WTC11 (cell line): ENCODE data around the gene TSNAXIP1.

Experiments
- ATF1 ChIP-seq: sonication (generic); formaldehyde crosslinking; IDR thresholded peaks from 2 replicates; pipeline ENCODE4 v1.8.1; 2023; ENCODE audit warnings: mild to moderate bottlenecking, moderate library complexity, missing genetic modification reagents
- ETV6 ChIP-seq: sonication (generic); formaldehyde crosslinking; IDR thresholded peaks from 2 replicates; pipeline ENCODE4 v1.8.1; 2022; ENCODE audit warnings: mild to moderate bottlenecking, missing genetic modification reagents
- GTF2I ChIP-seq: fragments of 250-450 bp; sonication (Bioruptor Pico); conservative IDR thresholded peaks from 2 replicates; pipeline ENCODE4 v1.4.0; 2021; ENCODE audit warnings: mild to moderate bottlenecking
- NFYB ChIP-seq: sonication (generic); formaldehyde crosslinking; conservative IDR thresholded peaks from 2 replicates; pipeline ENCODE4 v1.8.0; 2022; ENCODE audit warnings: low read depth, missing genetic modification reagents
- NR3C1 ChIP-seq: sonication (generic); formaldehyde crosslinking; conservative IDR thresholded peaks from 2 replicates; pipeline ENCODE4 v1.8.1; 2023; ENCODE audit warnings: low read depth, mild to moderate bottlenecking, missing genetic modification reagents
- SMAD4 ChIP-seq: sonication (generic); formaldehyde crosslinking; IDR thresholded peaks from 2 replicates; pipeline ENCODE4 v1.8.0; 2022; ENCODE audit warnings: mild to moderate bottlenecking, missing genetic modification reagents
- ZNF121 ChIP-seq: sonication (generic); formaldehyde crosslinking; IDR thresholded peaks from 2 replicates; pipeline ENCODE4 v1.8.0; 2023; ENCODE audit warnings: missing genetic modification reagents
- TF ChIP-seq, protein P1 (sequence below): sonication (generic); formaldehyde crosslinking; IDR thresholded peaks from 2 replicates; pipeline ENCODE4 v1.8.1; 2023; ENCODE audit warnings: mild to moderate bottlenecking, missing genetic modification reagents
- TF ChIP-seq, protein P2 (sequence below): fragments of 200-600 bp; IDR thresholded peaks from 2 replicates; pipeline ENCODE4 v1.8.0; 2022; ENCODE audit warnings: antibody characterized with exemption
- TF ChIP-seq, protein P3 (sequence below): sonication (generic); formaldehyde crosslinking; conservative IDR thresholded peaks from 2 replicates; pipeline ENCODE4 v1.8.1; 2022; ENCODE audit warnings: mild to moderate bottlenecking, missing genetic modification reagents
- TF ChIP-seq, protein P4 (sequence below): sonication (generic); formaldehyde crosslinking; IDR thresholded peaks from 2 replicates; pipeline ENCODE4 v1.8.1; 2023; ENCODE audit warnings: mild to moderate bottlenecking, missing genetic modification reagents
- TF ChIP-seq, protein P5 (sequence below): sonication (generic); formaldehyde crosslinking; IDR thresholded peaks from 2 replicates; pipeline ENCODE4 v1.8.0; 2022; ENCODE audit warnings: mild to moderate bottlenecking, missing genetic modification reagents
- TF ChIP-seq, protein P6 (sequence below): sonication (generic); formaldehyde crosslinking; IDR thresholded peaks from 2 replicates; pipeline ENCODE4 v1.8.1; 2022; ENCODE audit warnings: missing genetic modification reagents, borderline replicate concordance
- TF ChIP-seq, protein P7 (sequence below): sonication (generic); formaldehyde crosslinking; IDR thresholded peaks from 2 replicates; pipeline ENCODE4 v1.8.1; 2022; ENCODE audit warnings: low read depth, missing genetic modification reagents, borderline replicate concordance

DNA sequence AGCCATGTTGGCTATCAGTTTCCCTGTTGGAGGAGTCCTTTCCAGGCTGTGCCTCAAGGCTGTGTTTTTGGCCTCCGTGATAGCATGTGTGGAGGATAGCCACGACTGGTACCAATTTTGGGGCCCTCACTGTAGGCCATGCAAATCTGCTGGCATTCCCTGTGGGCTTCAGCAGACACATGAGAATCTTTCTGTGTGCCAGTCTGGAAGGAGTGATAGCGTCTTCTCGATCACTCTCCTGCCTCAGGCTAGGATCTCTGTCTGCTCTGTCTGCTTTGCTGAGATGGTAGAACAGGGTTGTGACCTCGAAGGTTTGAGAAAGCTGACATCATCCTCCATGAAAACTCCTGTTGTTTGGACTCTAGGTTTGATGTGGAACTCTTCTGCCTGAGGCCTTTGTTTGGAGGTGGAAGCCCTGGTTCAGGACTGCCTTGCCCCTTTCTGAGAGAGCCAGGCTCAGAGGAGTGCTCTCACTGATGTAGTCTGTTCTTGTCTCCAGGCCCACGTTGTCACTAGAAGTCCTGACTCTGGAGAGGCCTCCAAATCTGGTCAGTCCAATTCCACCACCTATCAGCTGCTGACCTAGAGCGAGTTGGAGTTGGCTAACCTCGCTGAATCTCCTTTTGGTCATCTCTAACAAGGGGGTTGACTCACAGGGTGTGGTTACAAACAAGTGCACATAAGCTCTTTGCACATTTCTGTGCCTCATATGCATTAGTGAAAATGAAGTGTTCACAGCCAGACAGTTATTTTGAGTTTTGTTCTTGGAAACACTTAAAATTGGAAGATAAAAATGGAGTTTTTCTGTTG lies 54.1 kb downstream of the TSNAXIP1 start:
- TF ChIP-seq ZNF121 (CRISPR knock-in tag) (no peak), ETV6 (CRISPR knock-in tag) (no peak), NR3C1 (CRISPR knock-in tag) (no peak), NFYB (CRISPR knock-in tag) (no peak), GTF2I (no peak), SMAD4 (no peak), ATF1 (no peak)
- TF ChIP-seq, protein P1, sequence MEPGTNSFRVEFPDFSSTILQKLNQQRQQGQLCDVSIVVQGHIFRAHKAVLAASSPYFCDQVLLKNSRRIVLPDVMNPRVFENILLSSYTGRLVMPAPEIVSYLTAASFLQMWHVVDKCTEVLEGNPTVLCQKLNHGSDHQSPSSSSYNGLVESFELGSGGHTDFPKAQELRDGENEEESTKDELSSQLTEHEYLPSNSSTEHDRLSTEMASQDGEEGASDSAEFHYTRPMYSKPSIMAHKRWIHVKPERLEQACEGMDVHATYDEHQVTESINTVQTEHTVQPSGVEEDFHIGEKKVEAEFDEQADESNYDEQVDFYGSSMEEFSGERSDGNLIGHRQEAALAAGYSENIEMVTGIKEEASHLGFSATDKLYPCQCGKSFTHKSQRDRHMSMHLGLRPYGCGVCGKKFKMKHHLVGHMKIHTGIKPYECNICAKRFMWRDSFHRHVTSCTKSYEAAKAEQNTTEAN (CRISPR knock-in tag), result no peak
- TF ChIP-seq, protein P2, sequence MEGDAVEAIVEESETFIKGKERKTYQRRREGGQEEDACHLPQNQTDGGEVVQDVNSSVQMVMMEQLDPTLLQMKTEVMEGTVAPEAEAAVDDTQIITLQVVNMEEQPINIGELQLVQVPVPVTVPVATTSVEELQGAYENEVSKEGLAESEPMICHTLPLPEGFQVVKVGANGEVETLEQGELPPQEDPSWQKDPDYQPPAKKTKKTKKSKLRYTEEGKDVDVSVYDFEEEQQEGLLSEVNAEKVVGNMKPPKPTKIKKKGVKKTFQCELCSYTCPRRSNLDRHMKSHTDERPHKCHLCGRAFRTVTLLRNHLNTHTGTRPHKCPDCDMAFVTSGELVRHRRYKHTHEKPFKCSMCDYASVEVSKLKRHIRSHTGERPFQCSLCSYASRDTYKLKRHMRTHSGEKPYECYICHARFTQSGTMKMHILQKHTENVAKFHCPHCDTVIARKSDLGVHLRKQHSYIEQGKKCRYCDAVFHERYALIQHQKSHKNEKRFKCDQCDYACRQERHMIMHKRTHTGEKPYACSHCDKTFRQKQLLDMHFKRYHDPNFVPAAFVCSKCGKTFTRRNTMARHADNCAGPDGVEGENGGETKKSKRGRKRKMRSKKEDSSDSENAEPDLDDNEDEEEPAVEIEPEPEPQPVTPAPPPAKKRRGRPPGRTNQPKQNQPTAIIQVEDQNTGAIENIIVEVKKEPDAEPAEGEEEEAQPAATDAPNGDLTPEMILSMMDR, result no peak
- TF ChIP-seq, protein P3, sequence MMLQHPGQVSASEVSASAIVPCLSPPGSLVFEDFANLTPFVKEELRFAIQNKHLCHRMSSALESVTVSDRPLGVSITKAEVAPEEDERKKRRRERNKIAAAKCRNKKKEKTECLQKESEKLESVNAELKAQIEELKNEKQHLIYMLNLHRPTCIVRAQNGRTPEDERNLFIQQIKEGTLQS (CRISPR knock-in tag), result no peak
- TF ChIP-seq, protein P4, sequence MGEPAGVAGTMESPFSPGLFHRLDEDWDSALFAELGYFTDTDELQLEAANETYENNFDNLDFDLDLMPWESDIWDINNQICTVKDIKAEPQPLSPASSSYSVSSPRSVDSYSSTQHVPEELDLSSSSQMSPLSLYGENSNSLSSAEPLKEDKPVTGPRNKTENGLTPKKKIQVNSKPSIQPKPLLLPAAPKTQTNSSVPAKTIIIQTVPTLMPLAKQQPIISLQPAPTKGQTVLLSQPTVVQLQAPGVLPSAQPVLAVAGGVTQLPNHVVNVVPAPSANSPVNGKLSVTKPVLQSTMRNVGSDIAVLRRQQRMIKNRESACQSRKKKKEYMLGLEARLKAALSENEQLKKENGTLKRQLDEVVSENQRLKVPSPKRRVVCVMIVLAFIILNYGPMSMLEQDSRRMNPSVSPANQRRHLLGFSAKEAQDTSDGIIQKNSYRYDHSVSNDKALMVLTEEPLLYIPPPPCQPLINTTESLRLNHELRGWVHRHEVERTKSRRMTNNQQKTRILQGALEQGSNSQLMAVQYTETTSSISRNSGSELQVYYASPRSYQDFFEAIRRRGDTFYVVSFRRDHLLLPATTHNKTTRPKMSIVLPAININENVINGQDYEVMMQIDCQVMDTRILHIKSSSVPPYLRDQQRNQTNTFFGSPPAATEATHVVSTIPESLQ (CRISPR knock-in tag), result no peak
- TF ChIP-seq, protein P5, sequence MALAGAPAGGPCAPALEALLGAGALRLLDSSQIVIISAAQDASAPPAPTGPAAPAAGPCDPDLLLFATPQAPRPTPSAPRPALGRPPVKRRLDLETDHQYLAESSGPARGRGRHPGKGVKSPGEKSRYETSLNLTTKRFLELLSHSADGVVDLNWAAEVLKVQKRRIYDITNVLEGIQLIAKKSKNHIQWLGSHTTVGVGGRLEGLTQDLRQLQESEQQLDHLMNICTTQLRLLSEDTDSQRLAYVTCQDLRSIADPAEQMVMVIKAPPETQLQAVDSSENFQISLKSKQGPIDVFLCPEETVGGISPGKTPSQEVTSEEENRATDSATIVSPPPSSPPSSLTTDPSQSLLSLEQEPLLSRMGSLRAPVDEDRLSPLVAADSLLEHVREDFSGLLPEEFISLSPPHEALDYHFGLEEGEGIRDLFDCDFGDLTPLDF (CRISPR knock-in tag), result no peak
- TF ChIP-seq, protein P6, sequence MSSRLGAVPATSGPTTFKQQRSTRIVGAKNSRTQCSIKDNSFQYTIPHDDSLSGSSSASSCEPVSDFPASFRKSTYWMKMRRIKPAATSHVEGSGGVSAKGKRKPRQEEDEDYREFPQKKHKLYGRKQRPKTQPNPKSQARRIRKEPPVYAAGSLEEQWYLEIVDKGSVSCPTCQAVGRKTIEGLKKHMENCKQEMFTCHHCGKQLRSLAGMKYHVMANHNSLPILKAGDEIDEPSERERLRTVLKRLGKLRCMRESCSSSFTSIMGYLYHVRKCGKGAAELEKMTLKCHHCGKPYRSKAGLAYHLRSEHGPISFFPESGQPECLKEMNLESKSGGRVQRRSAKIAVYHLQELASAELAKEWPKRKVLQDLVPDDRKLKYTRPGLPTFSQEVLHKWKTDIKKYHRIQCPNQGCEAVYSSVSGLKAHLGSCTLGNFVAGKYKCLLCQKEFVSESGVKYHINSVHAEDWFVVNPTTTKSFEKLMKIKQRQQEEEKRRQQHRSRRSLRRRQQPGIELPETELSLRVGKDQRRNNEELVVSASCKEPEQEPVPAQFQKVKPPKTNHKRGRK (CRISPR knock-in tag), result no peak
- TF ChIP-seq, protein P7, sequence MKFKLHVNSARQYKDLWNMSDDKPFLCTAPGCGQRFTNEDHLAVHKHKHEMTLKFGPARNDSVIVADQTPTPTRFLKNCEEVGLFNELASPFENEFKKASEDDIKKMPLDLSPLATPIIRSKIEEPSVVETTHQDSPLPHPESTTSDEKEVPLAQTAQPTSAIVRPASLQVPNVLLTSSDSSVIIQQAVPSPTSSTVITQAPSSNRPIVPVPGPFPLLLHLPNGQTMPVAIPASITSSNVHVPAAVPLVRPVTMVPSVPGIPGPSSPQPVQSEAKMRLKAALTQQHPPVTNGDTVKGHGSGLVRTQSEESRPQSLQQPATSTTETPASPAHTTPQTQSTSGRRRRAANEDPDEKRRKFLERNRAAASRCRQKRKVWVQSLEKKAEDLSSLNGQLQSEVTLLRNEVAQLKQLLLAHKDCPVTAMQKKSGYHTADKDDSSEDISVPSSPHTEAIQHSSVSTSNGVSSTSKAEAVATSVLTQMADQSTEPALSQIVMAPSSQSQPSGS, result no peak
